ENCODE results near the gene R3HDM4. TPM values are rescaled to one million over a fixed set of nuclear protein-coding genes. Genes with fewer than 3 reads are reported as not detected.

Gene R3HDM4
- total and polyA plus RNA-seq, 9 of the 15 experiments (the other 6 are each of a cell fraction or from before 2014, with no cell fraction given) = 3.2 to 154 (median 59.0) TPM

- POLR2A ChIA-PET = no interaction called here
- FAIRE-seq (no peak), ATAC-seq (no peak), DNase-seq (ENCODE audit: extremely low read depth in 1 of 4, low spot score in 3 of 4) (no peak)
- H3K36me3 ChIP-seq (ENCODE audit: control insufficient read depth, insufficient read depth, low read length) = no peaks in the 10 kb centered on the region
- H3K4me1 ChIP-seq (replicated peaks in 1 of 2; ENCODE audit: control insufficient read depth in 2 of 2, insufficient read depth in 2 of 2, low read length in 2 of 2) = peaks cover 5 to 47% of the 10 kb centered on the region in 2 experiments; a peak in 3 of 5 replicates
- H3K9ac ChIP-seq (ENCODE audit: insufficient read depth in 1 of 2, low read depth in 2 of 2, low read length in 2 of 2) = no peak overlapping the region
- no peaks in the 10 kb centered on the region for H3K27me3 ChIP-seq (ENCODE audit: control insufficient read depth in 2 of 2, insufficient read depth in 2 of 2, low read length in 2 of 2)
- no peaks in the 10 kb centered on the region for H4K20me1 ChIP-seq (replicated peaks; ENCODE audit: control insufficient read depth, insufficient read depth, low read length)
- H3K27ac ChIP-seq (ENCODE audit: extremely low read depth, low read depth, low read length) = no peak overlapping the region
- WGBS (ENCODE audit: insufficient coverage, low coverage, missing lambda C conversion rate) = 90% methylated on average over 12 of the region's 67 CpGs
- no peak overlapping the region for H2AFZ ChIP-seq (ENCODE audit: low read depth, low read length)
- H3K9me3 ChIP-seq (replicated peaks; ENCODE audit: control insufficient read depth, insufficient read depth, low read depth, low read length) = no peaks in the 10 kb centered on the region
- H3K4me3 ChIP-seq = no peak overlapping the region
- no peaks in the 10 kb centered on the region for H3K9me1 ChIP-seq (ENCODE audit: control insufficient read depth, insufficient read depth, low read length)
- no peak overlapping the region for H3K4me2 ChIP-seq (ENCODE audit: insufficient read depth, low read length)
- TF ChIP-seq CREB5 (CRISPR knock-in tag; IDR thresholded peaks at IDR 0.05) (no peak), KLF16 (IDR thresholded peaks at IDR 0.05) (no peak), PATZ1 (CRISPR knock-in tag; IDR thresholded peaks at IDR 0.05; ENCODE audit: borderline replicate concordance) (no peak), BCLAF1 (IDR thresholded peaks at IDR 0.05; ENCODE audit: borderline replicate concordance in 1 of 2, control insufficient read depth in 1 of 2, low read depth in 2 of 2, low read length in 1 of 2) (no peak), AFF1 (IDR thresholded peaks at IDR 0.05; ENCODE audit: low read depth in 1 of 2, partially characterized antibody in 2 of 2) (no peak), ZBTB33 (CRISPR knock-in tag; IDR thresholded peaks at IDR 0.05) (no peak)
- intact Hi-C loops (cut with micrococcal nuclease) = no loop called here
- H3K79me2 ChIP-seq (ENCODE audit: control insufficient read depth, insufficient read depth, low read length) = no peaks in the 10 kb centered on the region
- no TSS peak for BruUV-seq (replicated peaks)
- in situ Hi-C loops (cut with MboI) = no loop called here
- CTCF ChIA-PET (ENCODE audit: low intra/inter-chr PET ratio) = no interaction called here
Observed at GRCh38 chr19:853014-853585, 59.9 kb downstream of the R3HDM4 start.

Data from K562 (cell line).